HUES6 (cell line): Measurements from ENCODE around the gene TCFL5.
"Not testable (repeated sequence)": the region's sequence is repeated elsewhere in the genome, so short reads cannot be mapped to it uniquely, and the experiment has no call there.

Experiments used
- H3K27ac ChIP-seq: 2 replicates; pipeline ENCODE4 v1.7.0; 2013; ENCODE audit warnings: low read depth, mild to moderate bottlenecking, low read length, inconsistent platforms
- H3K27me3 ChIP-seq: 2 replicates; pipeline ENCODE4 v1.6.1; 2013; ENCODE audit warnings: low read length; ENCODE audit not compliant: control insufficient read depth, insufficient read depth
- H3K36me3 ChIP-seq: 2 replicates; pipeline ENCODE4 v1.6.1; 2013; ENCODE audit warnings: low read length; ENCODE audit not compliant: control insufficient read depth, insufficient read depth
- H3K4me1 ChIP-seq: 2 replicates; pipeline ENCODE4 v1.6.1; 2013; ENCODE audit warnings: low read length; ENCODE audit not compliant: control insufficient read depth, insufficient read depth
- H3K4me3 ChIP-seq: 2 replicates; pipeline ENCODE4 v1.5.1; 2013; ENCODE audit warnings: low read depth, low read length
- H3K9ac ChIP-seq: one replicate; pipeline ENCODE4 v1.6.1; 2013; ENCODE audit warnings: mild to moderate bottlenecking, low read length
- H3K9me3 ChIP-seq: 2 replicates; pipeline ENCODE4 v1.6.1; 2013; ENCODE audit warnings: low read depth, low read length; ENCODE audit not compliant: control insufficient read depth, insufficient read depth

The TCFL5 gene

GRCh38 chr20:62848917-62849316 is 12.7 kb downstream of the TCFL5 start:
- H3K9me3 ChIP-seq, H3K27ac ChIP-seq: not testable (repeated sequence)
- peaks cover 43% of the 10 kb centered on the region for H3K36me3 ChIP-seq

DNA sequence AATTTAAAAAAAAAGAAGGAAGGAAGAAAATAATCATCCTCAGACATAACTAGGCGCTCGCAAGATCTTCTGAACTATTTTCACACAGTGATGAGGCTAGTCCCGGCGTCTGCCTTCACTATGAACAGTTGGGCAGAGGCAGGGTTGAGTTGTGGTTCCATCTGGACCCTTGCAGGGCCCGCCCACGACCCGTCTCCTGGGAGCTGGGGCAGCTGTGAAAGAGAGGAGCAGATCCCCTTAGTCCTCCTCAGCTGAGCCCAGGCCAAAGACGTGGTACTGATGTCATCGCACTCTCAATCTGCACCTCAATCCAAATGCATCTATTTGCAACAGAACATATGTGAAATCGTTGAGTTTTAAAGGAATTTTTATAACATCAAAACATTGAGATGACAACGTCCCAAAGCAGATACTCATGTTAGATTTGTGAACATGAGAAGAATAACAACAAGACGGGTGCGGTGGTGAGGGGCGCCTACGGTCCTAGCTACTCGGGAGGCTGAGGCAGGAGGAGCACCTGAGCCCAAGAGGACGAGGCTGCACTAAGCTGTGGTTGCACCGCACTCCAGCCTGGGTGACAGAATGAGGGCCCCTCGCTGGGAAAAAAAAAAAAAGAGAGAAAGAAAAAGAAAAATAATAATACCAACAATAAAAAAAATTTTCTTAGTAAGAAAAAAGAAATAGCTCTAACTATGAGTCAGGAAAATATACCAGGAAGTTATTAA is 15.3 kb downstream of the TCFL5 start:
- H3K27me3 ChIP-seq = no peaks in the 10 kb centered on the region
- no peaks in the 10 kb centered on the region for H3K4me1 ChIP-seq
- no peak overlapping the region for H3K4me3 ChIP-seq
- no peak overlapping the region for H3K27ac ChIP-seq
- peaks cover 20% of the 10 kb centered on the region for H3K36me3 ChIP-seq
- no peak overlapping the region for H3K9ac ChIP-seq
- peaks cover 5% of the 10 kb centered on the region; the same call in 1 of the 2 replicates for H3K9me3 ChIP-seq

More at GRCh38 chr20:62848917-62849316, 12.7 kb downstream of the TCFL5 start:
- not testable (repeated sequence) for H3K9ac ChIP-seq, H3K4me3 ChIP-seq, H3K4me1 ChIP-seq, H3K27me3 ChIP-seq

DNA sequence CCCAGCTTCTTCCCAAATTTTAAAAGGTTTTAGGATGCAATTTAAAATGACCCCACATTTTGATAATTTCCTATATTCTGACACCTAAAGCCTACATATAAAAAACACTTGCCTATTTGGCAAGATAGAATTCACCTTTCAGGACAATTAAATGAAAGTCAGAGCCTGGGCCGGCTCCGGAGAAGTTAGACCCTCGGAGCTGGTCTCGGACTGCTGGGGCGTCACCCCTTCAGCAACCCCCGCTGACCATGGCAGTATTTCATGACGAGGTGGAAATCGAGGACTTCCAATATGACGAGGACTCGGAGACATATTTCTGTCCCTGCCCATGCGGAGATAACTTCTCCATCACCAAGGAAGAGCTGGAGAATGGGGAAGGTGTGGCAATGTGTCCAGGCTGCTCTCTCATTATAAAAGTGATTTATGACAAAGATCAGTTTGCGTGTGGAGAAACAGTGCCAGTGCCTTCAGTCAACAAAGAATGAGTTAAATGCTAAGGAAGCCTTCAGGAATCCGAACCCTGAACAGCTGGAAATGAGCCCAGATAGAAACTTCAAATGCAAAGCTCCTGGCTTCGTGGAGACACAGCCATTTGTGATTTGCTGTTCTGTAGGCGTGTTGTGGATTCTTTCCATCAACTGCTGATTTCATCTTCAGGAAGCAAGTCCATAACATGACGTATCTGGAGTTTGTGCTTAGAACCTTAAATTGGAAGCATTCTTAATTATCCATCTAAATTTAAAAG is 16.0 kb downstream of the TCFL5 start:
- Histone ChIP-seq H3K9me3 (peaks cover 5% of the 10 kb centered on the region; the same call in 1 of the 2 replicates), H3K36me3 (peaks cover 22% of the 10 kb centered on the region), H3K4me1 (no peaks in the 10 kb centered on the region), H3K9ac (no peak overlapping the region), H3K4me3 (no peak overlapping the region), H3K27ac (no peak overlapping the region), H3K27me3 (no peaks in the 10 kb centered on the region)

DNA sequence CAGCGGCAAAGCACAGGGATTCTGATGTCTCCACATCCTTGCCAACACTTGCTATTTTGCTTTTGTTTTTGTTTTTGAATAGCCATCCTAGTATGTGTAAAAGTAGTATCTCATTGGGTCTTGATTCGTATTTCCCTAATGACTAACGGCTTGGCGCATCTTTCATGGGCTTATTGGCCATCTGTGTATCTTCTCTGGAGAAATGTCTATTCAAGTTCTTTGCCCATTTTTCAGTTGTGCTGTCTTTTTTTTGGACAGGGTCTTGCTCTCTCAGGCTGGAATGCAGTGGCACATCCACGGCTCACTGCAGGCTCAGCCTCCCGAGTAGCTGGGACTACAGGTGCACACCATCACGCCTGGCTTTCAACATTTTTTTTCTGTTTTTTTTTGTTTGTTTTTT is 17.4 kb downstream of the TCFL5 start:
- H3K27me3 ChIP-seq = no peaks in the 10 kb centered on the region
- H3K9ac ChIP-seq = no peak overlapping the region
- peaks cover 5% of the 10 kb centered on the region; the same call in 1 of the 2 replicates for H3K9me3 ChIP-seq
- H3K27ac ChIP-seq = no peak overlapping the region
- no peaks in the 10 kb centered on the region for H3K4me1 ChIP-seq
- peaks cover 28% of the 10 kb centered on the region for H3K36me3 ChIP-seq
- H3K4me3 ChIP-seq = no peak overlapping the region

DNA sequence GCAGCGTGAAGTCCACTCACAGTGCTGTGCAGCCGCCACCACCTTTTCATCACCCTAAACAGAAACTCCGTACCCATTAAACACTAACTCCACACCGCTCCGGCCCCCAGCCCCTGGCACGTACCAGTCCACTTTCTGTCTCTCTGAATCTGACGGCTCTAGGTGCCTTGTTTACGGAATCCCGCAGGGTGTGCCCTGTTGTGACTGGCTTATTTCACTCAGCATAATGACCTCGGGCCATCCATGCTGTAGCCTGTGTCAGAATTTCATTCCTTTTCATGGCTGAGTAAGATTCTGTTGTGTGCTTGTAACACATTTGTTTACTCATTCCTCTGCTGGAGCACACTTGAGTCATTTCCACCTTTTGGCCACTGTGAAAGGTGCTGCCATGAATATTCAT is 18.0 kb downstream of the TCFL5 start:
- H3K36me3 ChIP-seq = peaks cover 31% of the 10 kb centered on the region
- H3K9ac ChIP-seq = no peak overlapping the region
- H3K4me3 ChIP-seq = no peak overlapping the region
- H3K4me1 ChIP-seq = no peaks in the 10 kb centered on the region
- no peaks in the 10 kb centered on the region for H3K27me3 ChIP-seq
- peaks cover 5% of the 10 kb centered on the region; the same call in 1 of the 2 replicates for H3K9me3 ChIP-seq
- H3K27ac ChIP-seq = no peak overlapping the region

DNA sequence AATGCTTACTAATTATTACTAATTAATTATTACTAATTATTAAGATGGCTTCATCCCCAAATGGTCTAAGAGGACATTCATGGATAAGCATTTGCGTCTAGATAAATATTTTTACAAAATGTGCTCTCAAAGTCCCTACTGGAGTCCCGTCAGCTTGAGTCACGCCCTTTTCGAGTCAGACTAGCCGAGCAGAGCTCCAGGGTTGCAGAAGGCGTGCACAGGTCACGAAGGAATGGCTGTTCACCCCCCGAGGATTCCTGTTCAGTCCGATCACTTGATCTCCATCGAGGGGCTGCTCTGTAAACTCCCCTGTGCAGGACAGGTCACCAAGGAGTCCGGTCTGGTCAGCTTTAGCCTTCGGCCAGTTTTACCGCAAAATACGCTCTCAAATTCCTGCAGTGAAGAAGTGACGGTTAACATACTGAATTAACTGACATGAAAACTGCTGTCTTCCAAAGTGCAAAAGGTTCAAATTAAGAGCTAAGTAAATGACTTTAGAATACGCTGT is 19.9 kb downstream of the TCFL5 start:
- Histone ChIP-seq H3K36me3 (peaks cover 42% of the 10 kb centered on the region), H3K4me3 (no peak overlapping the region), H3K27me3 (no peaks in the 10 kb centered on the region), H3K4me1 (no peaks in the 10 kb centered on the region), H3K9me3 (peaks cover 5% of the 10 kb centered on the region; the same call in 1 of the 2 replicates), H3K27ac (no peak overlapping the region), H3K9ac (no peak overlapping the region)

DNA sequence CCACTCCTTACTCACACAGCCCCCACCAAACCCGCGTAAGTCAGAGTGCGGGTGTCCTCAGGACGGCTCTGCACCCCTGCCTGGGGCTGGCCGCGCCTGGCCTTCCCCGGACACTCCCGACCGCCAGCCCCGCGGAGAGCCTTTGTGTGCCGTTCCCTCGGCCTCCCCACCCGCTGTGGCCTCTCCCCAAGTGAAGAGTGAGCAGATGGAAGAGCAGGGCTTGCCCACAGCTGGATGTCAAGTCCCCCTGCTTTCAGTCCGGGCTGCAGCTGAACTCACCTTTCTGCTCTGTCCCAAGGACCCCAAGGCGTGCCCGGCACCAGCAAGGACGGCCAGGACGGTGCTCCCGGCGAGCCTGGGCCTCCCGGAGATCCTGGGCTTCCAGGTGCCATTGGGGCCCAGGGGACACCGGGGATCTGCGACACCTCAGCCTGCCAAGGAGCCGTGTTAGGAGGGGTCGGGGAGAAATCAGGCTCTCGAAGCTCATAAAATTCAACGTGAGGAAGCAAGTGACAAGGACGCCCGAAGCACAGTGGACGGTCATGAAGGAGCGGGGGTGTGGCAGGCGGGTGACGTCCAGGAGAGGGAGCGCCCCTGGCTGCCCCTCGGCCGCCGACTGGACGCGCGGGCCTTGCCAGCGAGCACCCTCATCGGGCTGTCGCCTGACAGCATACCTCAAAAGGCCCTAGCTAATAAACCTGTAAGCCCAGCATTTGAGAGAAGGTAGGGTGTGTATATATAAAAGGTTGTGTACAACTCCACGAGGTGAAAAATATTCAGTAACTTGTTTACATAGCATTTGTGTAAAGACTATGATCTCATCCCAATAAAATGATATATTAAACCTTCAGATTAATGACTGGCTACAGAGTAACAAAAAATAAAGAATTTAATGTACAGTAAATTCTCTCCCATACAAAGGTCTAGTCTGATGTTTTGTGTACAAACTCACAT is 21.1 kb downstream of the TCFL5 start:
- H3K4me3 ChIP-seq = no peak overlapping the region
- H3K27ac ChIP-seq = no peak overlapping the region
- H3K27me3 ChIP-seq = no peaks in the 10 kb centered on the region
- H3K36me3 ChIP-seq = peaks cover 46% of the 10 kb centered on the region
- H3K4me1 ChIP-seq = no peaks in the 10 kb centered on the region
- no peak overlapping the region for H3K9ac ChIP-seq
- peaks cover 5% of the 10 kb centered on the region; the same call in 1 of the 2 replicates for H3K9me3 ChIP-seq

- Histone ChIP-seq H3K36me3 (peaks cover 51% of the 10 kb centered on the region), H3K9ac (no peak overlapping the region), H3K9me3 (peaks cover 5% of the 10 kb centered on the region; the same call in 1 of the 2 replicates), H3K27me3 (no peaks in the 10 kb centered on the region), H3K4me1 (no peaks in the 10 kb centered on the region), H3K27ac (no peak overlapping the region), H3K4me3 (no peak overlapping the region)
These were observed 21.8 kb downstream of the TCFL5 start for GRCh38 chr20:62839816-62840215.

DNA sequence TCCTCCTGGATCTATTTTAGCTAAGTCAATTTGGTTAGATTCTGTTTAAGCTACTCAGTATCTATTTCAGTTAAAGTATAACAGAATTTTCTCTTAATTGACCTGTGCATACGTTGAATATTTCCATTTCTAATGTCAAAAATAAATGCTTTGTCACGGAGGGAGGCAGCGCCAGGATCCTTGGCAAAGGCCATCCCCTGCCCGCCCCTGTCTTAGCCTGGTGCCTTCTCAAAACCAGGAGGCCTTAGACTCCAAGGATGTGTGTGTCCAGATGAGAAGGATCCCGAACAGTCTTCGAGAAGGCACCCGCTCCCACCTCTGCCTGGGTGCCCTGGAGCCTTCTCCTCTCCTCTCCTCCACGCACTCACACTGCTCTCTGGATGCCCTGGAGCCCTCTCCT is 22.4 kb downstream of the TCFL5 start:
- Histone ChIP-seq H3K36me3 (peaks cover 52% of the 10 kb centered on the region), H3K9ac (no peak overlapping the region), H3K27me3 (no peaks in the 10 kb centered on the region), H3K4me1 (no peaks in the 10 kb centered on the region), H3K27ac (no peak overlapping the region), H3K9me3 (peaks cover 5% of the 10 kb centered on the region; the same call in 1 of the 2 replicates), H3K4me3 (no peak overlapping the region)

DNA sequence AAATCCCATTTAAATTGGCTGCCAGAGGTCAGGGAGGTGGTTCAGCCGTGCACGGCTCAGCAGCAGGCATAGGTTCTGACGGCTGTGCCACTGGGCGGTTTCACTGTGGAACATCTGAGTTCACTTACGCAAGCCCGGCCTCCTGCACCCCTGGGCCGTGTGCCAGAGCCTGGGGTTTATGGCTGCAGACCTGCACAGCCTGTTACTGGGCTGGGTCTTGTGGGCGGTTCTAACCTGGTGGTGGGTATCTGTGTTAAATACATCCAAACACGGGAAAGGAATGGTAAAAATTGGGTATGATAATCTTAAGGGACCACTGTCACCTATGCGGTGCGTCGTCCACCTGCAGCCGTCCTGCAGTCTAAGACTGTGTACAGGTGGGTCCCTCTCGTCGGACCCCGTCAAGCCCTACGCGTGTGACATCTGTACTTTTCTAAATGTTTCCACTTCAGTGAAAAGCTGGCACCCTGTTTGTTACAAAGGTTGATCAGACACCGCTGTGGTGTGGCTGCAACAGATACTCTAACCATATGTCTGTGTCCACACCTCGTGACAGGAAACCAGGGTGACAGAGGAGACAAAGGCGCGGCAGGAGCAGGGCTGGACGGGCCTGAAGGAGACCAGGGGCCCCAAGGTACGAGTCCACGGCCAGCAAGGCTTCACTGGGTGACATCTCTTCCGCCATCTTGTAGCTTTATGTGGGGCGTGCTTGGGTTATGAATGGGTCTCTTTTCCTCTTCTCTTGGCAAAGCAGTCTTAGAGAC is 23.3 kb downstream of the TCFL5 start:
- H3K9ac ChIP-seq = no peak overlapping the region
- no peaks in the 10 kb centered on the region for H3K27me3 ChIP-seq

More for the DNA sequence above, 23.3 kb downstream of the TCFL5 start:
- Histone ChIP-seq H3K36me3 (peaks cover 51% of the 10 kb centered on the region), H3K9me3 (no peaks in the 10 kb centered on the region), H3K4me3 (no peak overlapping the region), H3K27ac (no peak overlapping the region), H3K4me1 (no peaks in the 10 kb centered on the region)
